Pulmonary artery endothelial cell (primary cell): ENCODE results near the gene HSBP1L1. TPM values are rescaled to one million over a fixed set of nuclear protein-coding genes. Genes with fewer than 3 reads are reported as not detected.

Experiments used
- DNase-seq: peaks from one replicate; pipeline ENCODE4 v3.0.0-alpha.2; 2011; ENCODE audit warnings: low read depth, low spot score
- total RNA-seq: library from RNA; depleted of rRNA; stranded (reverse); fragments of >200 nt; gene quantifications from 2 replicates; pipeline ENCODE4 v1.2.3, GENCODE V29; 2014

Gene HSBP1L1
- 1.4 and 1.7 TPM in 2 replicates for total RNA-seq

GRCh38 chr18:79964330-79965118, at the start of gene HSBP1L1:
TSS of gene HSBP1L1 (plus strand) at chr18:79964643. CDS start at chr18:79964736, 93 bp downstream.
- no peak for DNase-seq

- DNase-seq, result no peak
These were observed 49.0 kb upstream of the HSBP1L1 start for GRCh38 chr18:79915161-79916127.

- no peak for DNase-seq
These were observed 48.3 kb upstream of the HSBP1L1 start for GRCh38 chr18:79916128-79916494.

- DNase-seq, result no peak
These were observed 47.8 kb upstream of the HSBP1L1 start for GRCh38 chr18:79916546-79917168.

GRCh38 chr18:79917169-79917852, 47.1 kb upstream of the HSBP1L1 start:
- no peak for DNase-seq

- no peak for DNase-seq
These were observed 46.4 kb upstream of the HSBP1L1 start for GRCh38 chr18:79917853-79918614.

GRCh38 chr18:79918615-79919011, 45.8 kb upstream of the HSBP1L1 start:
- no peak for DNase-seq

- DNase-seq, result no peak
These were observed 45.4 kb upstream of the HSBP1L1 start for GRCh38 chr18:79919089-79919488.

GRCh38 chr18:79921984-79922965, 42.2 kb upstream of the HSBP1L1 start:
- DNase-seq, result no peak

- DNase-seq, result no peak
These were observed 41.5 kb upstream of the HSBP1L1 start for GRCh38 chr18:79922971-79923411.

GRCh38 chr18:79923896-79924585, 40.4 kb upstream of the HSBP1L1 start:
- DNase-seq, result no peak

GRCh38 chr18:79924814-79925731, 39.4 kb upstream of the HSBP1L1 start:
- DNase-seq, result no peak

- no peak for DNase-seq
These were observed 38.1 kb upstream of the HSBP1L1 start for GRCh38 chr18:79926306-79926705.

GRCh38 chr18:79926715-79927606, 37.5 kb upstream of the HSBP1L1 start:
- DNase-seq, result no peak

- no peak for DNase-seq
These were observed 36.6 kb upstream of the HSBP1L1 start for GRCh38 chr18:79927607-79928562.
